ENCODE data around the gene MORC1. TPM values are rescaled to one million over a fixed set of nuclear protein-coding genes. Genes with fewer than 3 reads are reported as not detected.

Gene MORC1
- polyA plus RNA-seq, 1 donor from 2014 or later: not detected

DNA sequence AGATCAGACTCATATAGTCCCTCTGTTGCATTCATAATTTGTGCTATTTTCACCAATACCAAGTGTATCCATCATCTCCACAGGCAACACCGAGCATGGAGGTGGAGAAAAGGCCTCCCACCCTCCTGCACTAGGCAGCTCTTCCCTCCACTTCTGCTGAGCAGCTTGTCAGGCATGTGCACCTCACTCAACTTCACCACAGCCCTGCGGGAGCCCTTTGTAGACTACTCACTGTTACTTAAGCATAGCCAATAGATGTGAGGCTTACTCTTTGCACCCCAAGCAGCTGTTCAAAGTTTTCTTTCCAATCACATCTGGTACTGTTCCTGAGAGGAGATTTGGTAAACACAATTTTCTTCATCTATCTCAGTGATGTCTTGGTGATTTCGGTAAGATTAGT, 147.4 kb downstream of the MORC1 start:
- Histone ChIP-seq H3K4me3 (ENCODE audit: low read length) (no peak overlapping the region), H4K20me1 (ENCODE audit: insufficient read depth) (no peaks in the 10 kb centered on the region), H3K27me3 (ENCODE audit: insufficient read depth, low read depth, low read length) (no peaks in the 10 kb centered on the region), H3K79me2 (replicated peaks; ENCODE audit: insufficient read depth, low read length) (no peaks in the 10 kb centered on the region), H3K9me2 (ENCODE audit: insufficient read depth, low read length) (no peaks in the 10 kb centered on the region), H3K27ac (ENCODE audit: low read length) (no peak overlapping the region), H3F3A (ENCODE audit: insufficient read depth, low read length, poor library complexity, severe bottlenecking) (no peaks in the 10 kb centered on the region), H2AFZ (ENCODE audit: low read depth, low read length) (no peak overlapping the region), H3K4me2 (ENCODE audit: low read length) (no peak overlapping the region), H3K36me3 (ENCODE audit: insufficient read depth, low read length) (no peaks in the 10 kb centered on the region), H3K9me3 (ENCODE audit: low read length) (no peaks in the 10 kb centered on the region), H3K9ac (ENCODE audit: low read length) (no peak overlapping the region)
- TF ChIP-seq, protein P1, sequence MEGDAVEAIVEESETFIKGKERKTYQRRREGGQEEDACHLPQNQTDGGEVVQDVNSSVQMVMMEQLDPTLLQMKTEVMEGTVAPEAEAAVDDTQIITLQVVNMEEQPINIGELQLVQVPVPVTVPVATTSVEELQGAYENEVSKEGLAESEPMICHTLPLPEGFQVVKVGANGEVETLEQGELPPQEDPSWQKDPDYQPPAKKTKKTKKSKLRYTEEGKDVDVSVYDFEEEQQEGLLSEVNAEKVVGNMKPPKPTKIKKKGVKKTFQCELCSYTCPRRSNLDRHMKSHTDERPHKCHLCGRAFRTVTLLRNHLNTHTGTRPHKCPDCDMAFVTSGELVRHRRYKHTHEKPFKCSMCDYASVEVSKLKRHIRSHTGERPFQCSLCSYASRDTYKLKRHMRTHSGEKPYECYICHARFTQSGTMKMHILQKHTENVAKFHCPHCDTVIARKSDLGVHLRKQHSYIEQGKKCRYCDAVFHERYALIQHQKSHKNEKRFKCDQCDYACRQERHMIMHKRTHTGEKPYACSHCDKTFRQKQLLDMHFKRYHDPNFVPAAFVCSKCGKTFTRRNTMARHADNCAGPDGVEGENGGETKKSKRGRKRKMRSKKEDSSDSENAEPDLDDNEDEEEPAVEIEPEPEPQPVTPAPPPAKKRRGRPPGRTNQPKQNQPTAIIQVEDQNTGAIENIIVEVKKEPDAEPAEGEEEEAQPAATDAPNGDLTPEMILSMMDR (IDR thresholded peaks at IDR 0.05; ENCODE audit: poor library complexity, severe bottlenecking): no peak
- TF ChIP-seq EP300 (conservative IDR thresholded peaks at IDR 0.05; ENCODE audit: poor library complexity, severe bottlenecking) (no peak), RAD21 (conservative IDR thresholded peaks at IDR 0.05) (no peak), TAF1 (IDR thresholded peaks at IDR 0.05; ENCODE audit: low read depth) (no peak), POLR2AphosphoS5 (IDR thresholded peaks at IDR 0.05) (no peak), SMC3 (conservative IDR thresholded peaks at IDR 0.05; ENCODE audit: poor library complexity) (no peak), MXI1 (conservative IDR thresholded peaks at IDR 0.05; ENCODE audit: poor library complexity, severe bottlenecking) (no peak), EZH2 (IDR thresholded peaks at IDR 0.05; ENCODE audit: borderline replicate concordance, insufficient read depth, low read length, poor library complexity, severe bottlenecking) (no peak)
- TF ChIP-seq, protein P2, sequence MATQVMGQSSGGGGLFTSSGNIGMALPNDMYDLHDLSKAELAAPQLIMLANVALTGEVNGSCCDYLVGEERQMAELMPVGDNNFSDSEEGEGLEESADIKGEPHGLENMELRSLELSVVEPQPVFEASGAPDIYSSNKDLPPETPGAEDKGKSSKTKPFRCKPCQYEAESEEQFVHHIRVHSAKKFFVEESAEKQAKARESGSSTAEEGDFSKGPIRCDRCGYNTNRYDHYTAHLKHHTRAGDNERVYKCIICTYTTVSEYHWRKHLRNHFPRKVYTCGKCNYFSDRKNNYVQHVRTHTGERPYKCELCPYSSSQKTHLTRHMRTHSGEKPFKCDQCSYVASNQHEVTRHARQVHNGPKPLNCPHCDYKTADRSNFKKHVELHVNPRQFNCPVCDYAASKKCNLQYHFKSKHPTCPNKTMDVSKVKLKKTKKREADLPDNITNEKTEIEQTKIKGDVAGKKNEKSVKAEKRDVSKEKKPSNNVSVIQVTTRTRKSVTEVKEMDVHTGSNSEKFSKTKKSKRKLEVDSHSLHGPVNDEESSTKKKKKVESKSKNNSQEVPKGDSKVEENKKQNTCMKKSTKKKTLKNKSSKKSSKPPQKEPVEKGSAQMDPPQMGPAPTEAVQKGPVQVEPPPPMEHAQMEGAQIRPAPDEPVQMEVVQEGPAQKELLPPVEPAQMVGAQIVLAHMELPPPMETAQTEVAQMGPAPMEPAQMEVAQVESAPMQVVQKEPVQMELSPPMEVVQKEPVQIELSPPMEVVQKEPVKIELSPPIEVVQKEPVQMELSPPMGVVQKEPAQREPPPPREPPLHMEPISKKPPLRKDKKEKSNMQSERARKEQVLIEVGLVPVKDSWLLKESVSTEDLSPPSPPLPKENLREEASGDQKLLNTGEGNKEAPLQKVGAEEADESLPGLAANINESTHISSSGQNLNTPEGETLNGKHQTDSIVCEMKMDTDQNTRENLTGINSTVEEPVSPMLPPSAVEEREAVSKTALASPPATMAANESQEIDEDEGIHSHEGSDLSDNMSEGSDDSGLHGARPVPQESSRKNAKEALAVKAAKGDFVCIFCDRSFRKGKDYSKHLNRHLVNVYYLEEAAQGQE (IDR thresholded peaks at IDR 0.05; ENCODE audit: borderline replicate concordance): no peak

DNA sequence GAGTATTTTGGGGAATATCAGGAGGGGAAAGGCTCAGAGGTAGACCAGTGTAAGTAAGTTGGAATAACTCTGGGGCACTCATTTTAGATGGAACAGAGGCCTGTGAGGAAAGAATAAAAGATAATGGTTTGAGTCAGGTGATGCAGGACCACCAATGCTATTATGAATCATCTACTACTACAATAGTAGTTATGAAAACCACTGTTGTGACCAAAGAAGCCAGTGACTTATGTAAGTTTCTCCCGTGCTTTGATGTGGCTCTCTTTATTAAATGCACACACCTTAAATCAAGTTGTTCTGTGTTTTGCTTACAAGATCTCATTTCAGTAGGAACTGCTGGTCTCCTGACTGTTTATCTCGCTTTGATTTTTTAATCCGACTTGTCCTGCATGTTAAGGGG, 151.2 kb downstream of the MORC1 start:
- no peaks in the 10 kb centered on the region for H3K9me2 ChIP-seq (ENCODE audit: insufficient read depth, low read length)
- H3K79me2 ChIP-seq (replicated peaks; ENCODE audit: insufficient read depth, low read length): no peaks in the 10 kb centered on the region
- H3K36me3 ChIP-seq (ENCODE audit: insufficient read depth, low read length): no peaks in the 10 kb centered on the region
- H3K4me2 ChIP-seq (ENCODE audit: low read length): no peak overlapping the region
- H3K27ac ChIP-seq (ENCODE audit: low read length): no peak overlapping the region
- no peaks in the 10 kb centered on the region for H3K9me3 ChIP-seq (ENCODE audit: low read length)
- no peak for TF ChIP-seq TAF1 (IDR thresholded peaks at IDR 0.05; ENCODE audit: low read depth)
- TF ChIP-seq, protein P1 (IDR thresholded peaks at IDR 0.05; ENCODE audit: poor library complexity, severe bottlenecking): no peak
- TF ChIP-seq, protein P2 (IDR thresholded peaks at IDR 0.05; ENCODE audit: borderline replicate concordance): no peak
- no peak for TF ChIP-seq EZH2 (IDR thresholded peaks at IDR 0.05; ENCODE audit: borderline replicate concordance, insufficient read depth, low read length, poor library complexity, severe bottlenecking)
- no peak for TF ChIP-seq POLR2AphosphoS5 (IDR thresholded peaks at IDR 0.05)
- TF ChIP-seq MXI1 (conservative IDR thresholded peaks at IDR 0.05; ENCODE audit: poor library complexity, severe bottlenecking): no peak
- no peak for TF ChIP-seq RAD21 (conservative IDR thresholded peaks at IDR 0.05)
- TF ChIP-seq EP300 (conservative IDR thresholded peaks at IDR 0.05; ENCODE audit: poor library complexity, severe bottlenecking): no peak
- TF ChIP-seq SMC3 (conservative IDR thresholded peaks at IDR 0.05; ENCODE audit: poor library complexity): no peak
- no peaks in the 10 kb centered on the region for H3F3A ChIP-seq (ENCODE audit: insufficient read depth, low read length, poor library complexity, severe bottlenecking)
- H3K4me3 ChIP-seq (ENCODE audit: low read length): no peak overlapping the region
- no peaks in the 10 kb centered on the region for H4K20me1 ChIP-seq (ENCODE audit: insufficient read depth)
- H3K27me3 ChIP-seq (ENCODE audit: insufficient read depth, low read depth, low read length): no peaks in the 10 kb centered on the region
- H2AFZ ChIP-seq (ENCODE audit: low read depth, low read length): no peak overlapping the region
- no peak overlapping the region for H3K9ac ChIP-seq (ENCODE audit: low read length)
